T-helper 9 cell (primary cell): ENCODE data around the gene DRC7.

Experiments used
- DNase-seq: peaks from one replicate; pipeline ENCODE4 v3.0.0-alpha.2; 2020

DRC7 gene

DNA sequence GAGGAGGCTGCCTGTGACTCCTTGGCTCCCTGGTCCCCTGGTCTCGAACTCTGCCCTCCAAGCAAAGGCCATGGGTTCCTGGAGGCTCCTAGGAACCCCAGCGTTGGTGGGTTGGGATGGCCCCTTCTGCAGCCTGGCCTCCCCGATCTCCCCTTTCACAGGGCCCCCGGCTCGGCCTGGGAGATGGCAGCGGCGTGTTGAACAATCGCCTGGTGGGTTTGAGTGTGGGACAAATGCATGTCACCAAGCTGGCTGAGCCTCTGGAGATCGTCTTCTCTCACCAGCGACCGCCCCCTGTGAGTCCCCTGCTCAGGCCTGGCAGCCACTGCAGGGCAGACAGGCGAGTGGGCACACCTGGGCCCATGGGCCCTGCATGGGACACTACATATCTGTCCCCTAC, 15.6 kb upstream of the DRC7 start:
- DNase-seq: no peak

DNA sequence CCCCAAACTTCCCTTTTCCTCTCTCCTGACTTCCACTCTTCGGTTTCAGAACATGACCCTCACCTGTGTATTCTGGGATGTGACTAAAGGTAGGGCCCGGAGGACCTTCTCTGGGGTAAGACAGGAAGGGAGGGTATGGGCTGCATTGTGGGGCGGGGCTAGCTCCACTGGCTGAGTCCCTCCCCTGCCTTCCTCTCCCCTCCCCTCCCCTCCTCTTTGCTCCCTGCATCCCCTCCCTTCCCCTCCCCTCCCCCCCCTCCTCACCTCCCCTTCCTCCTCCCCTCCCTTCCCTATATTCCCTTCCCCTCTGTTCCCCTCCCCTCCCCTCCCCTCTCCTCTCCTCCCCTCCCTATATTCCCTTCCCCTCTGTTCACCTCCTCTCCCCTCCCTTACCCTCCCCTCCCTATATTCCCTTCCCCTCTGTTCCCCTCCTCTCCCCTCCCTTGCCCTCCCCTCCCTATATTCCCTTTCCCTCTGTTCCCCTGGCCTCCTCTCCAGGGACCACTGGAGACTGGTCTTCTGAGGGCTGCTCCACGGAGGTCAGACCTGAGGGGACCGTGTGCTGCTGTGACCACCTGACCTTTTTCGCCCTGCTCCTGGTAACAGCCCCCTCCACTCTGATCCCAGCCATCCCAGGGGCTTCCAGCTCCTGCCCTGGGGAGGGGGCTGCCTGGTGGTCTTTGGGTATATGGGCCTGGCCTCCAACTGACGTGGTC, 14.7 kb upstream of the DRC7 start:
- no peak for DNase-seq

DNA sequence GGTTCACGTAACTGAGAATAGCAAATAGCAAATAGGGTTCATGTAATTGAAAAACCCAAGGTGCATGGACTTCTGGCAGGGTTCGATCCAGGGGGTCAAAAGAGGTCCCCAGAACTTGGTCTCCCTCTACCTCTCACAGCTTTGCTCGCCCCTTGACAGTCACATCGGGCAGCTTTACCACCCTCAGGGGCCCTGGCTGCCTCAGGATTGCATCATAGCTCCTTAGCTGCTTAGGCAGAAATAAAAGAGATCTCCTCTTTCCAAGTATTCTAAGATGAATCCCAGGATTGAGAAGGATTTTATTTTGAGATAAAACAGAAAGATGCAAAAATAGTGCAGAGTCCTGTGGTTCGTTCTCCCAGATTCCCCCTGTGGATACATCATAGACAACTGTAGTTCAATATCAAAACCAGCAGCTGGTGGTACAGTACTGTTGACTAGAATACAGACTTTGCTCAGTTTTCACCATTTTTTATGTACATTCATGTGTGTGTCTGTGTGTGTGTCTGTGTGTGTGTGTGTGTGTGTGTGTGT, 13.7 kb upstream of the DRC7 start:
- DNase-seq: no peak

DNA sequence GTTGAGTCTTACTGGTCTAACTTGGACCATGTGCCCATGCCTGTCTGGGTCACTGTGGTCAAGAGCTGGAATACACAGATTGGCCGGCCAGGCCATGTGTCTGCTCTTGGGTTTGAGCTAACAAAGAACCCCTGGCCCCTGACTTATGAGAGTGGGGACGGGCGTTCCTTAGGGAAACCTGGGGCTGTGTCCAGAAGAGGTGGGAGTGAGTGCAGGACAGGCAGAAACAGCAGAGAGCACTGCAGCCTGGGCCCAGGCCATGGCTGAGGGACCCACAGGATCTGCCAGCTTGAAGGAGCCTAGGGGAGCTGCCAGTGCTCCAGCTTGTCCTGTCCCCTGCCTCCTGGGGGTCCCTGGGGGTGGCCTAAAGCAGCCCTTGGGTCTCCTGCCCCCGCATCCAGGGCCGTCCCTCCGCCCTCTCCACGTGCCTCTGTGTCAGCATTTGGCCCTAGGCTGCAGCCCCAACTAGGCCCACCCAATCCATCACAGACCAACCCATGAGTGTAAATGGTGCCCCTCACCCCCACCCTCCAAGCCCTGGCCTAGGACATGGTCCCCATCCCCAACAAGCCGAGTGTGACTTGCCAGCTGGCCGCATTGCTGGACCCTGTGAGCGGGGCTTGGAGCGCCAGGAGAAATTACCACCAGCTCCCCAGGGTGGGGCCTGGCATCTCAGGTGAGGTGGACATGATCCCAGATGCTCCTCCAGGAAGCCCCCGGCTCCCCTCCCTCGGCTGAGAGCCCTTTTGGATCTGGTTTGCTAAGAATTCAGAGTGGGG, 12.5 kb upstream of the DRC7 start:
- no peak for DNase-seq

DNA sequence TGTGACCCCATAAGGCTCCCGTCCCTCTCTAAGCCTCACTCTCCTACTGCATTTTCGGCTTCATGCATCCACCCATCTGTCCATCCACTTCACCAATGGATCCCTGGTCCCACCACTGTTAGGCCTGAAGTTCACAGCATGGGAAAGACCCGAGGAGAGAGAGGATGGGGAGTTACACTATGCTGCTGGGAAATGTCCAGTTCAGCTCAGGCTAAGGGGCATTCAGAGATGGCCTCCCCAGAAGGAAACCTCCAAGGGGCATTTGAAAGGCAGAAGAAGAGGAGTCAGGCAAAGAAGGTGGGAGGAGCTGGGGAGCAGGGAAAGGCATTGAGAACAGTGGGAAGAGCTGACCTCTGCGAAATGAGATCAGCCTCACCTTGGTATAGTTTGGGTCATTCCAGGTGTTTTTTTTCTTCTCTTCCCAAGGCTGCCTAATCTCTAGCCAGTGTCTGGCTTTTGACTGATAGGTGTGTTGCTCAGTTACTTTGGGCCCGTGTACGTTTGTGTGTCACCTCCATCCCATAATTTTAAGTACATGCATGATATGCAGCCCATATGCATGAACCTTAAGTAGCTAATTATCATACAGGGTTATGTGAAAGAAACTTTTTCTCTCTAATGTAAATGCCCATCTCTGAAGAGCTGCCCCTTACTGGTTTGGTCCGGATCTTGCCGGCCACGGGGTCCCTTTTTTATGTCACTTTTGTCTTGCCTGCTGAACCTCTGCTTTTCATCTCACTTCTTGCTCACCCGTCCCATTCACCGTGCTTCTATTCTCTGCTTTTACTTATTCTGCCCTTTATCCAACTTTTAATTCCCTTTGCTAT, 11.6 kb upstream of the DRC7 start:
- DNase-seq: no peak

DNA sequence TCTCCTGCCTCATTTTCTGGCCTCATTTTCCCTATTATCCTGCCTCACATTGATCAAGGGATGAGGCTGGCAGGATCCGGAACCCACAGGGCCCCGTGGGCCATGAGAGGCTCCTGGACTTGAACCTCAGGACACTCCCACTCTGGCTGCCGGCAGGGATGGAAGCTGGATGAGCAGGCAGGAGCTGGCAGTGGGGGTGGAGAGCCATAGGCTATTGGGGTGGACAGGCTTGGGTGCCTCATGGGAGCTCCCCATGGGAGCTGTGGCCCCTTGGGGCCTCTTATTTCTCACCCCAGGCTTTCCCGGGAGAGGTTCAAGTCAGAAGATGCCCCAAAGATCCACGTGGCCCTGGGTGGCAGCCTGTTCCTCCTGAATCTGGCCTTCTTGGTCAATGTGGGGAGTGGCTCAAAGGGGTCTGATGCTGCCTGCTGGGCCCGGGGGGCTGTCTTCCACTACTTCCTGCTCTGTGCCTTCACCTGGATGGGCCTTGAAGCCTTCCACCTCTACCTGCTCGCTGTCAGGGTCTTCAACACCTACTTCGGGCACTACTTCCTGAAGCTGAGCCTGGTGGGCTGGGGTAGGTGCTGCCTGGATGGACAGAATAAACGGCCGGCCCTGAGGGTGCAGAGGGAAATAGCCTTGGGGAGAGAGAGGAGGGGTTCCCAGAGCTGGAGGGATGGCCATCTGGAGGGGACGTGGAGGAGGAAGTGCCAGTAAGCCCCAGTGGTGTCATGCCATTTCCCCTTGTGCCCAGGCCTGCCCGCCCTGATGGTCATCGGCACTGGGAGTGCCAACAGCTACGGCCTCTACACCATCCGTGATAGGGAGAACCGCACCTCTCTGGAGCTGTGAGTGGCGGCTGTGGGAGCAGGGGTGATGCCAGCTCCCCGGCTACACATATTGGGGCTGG, 10.7 kb upstream of the DRC7 start:
- DNase-seq: no peak

DNA sequence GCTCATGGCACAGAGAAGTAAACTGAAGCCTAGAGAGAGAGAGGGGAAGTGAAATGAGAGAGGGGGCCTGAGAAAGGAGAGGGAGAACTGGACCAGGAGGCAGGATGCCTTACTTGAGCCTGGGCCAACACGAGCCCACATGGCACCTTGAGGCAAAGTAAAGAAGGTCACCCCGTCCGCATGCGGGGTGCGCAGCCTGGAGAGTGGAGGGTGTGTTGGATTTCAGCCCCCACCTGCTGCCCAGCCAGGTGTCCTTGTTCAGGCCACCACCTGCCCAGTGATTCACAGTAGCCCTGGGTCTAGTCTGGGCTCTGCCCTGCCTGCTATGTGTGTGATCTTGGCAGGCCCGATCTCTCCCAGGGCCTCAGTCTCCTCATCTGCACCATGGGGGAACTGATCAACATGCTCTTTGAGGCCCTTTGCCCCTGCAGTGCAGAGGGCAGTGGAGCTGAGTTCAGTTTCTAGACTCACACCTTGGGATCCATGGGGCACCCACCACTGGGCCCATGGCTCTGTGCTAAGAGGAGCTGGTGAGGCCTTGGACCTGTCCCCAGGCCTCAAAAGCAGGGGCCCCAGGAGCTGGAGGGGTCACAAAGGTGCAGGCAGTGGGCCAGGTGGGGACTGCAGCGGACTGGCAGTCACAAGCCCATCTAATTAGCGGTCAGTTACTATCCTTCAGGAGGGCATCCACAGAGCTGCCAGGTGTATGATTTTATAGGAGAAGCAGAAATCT, 9.8 kb upstream of the DRC7 start:
- DNase-seq: no peak

DNA sequence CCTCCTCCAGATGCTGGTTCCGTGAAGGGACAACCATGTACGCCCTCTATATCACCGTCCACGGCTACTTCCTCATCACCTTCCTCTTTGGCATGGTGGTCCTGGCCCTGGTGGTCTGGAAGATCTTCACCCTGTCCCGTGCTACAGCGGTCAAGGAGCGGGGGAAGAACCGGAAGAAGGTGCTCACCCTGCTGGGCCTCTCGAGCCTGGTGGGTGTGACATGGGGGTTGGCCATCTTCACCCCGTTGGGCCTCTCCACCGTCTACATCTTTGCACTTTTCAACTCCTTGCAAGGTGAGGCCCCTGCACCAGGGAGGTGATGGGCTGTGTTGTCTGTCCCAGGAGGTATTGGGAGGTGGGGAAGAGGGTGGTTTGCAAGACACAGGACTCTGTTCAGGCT, 9.0 kb upstream of the DRC7 start:
- no peak for DNase-seq

DNA sequence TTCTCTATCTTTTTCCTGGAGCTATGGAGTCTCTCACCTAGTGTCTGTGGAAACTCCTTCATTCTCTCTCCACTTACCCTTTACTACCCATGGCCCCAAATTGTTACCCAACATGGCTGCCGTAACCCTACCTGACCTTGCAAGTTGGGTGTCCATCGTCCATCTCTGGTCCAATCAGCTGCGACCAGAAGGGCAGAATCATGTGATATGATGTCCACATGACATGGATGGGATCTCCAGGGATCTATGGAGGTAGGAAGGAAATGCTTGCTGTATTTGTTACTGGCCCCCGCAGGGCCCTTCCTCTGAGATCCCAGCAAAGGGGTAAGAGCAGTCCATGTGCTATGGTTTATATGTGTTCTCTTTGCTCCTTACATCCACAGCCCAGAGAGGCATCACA, 8.0 kb upstream of the DRC7 start:
- DNase-seq: no peak

DNA sequence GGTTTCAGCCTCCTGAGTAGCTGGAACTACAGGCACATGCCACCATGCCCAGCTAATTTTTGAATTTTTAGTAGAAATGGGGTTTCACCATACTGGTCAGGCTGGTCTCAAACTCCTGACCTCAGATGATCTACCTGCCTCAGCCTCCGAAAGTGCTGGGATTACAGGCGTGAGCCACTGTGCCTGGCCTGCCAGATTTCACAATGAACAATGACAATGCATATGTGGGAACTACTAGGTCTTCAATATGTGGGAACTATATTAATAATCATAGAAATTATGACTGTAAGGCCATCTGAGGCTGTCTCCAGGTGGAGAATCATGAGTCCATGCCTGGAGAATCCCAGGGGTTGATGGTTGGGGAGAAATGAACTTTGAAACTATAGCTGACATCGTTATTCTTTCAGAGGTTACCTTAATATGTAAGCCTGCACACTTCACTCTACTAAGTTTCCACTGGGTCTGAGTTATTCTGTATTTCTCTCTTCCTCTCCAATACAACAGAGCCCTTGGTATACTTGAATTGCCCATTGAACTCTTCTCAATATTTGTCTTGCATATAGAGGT, 7.2 kb upstream of the DRC7 start:
- DNase-seq: no peak

DNA sequence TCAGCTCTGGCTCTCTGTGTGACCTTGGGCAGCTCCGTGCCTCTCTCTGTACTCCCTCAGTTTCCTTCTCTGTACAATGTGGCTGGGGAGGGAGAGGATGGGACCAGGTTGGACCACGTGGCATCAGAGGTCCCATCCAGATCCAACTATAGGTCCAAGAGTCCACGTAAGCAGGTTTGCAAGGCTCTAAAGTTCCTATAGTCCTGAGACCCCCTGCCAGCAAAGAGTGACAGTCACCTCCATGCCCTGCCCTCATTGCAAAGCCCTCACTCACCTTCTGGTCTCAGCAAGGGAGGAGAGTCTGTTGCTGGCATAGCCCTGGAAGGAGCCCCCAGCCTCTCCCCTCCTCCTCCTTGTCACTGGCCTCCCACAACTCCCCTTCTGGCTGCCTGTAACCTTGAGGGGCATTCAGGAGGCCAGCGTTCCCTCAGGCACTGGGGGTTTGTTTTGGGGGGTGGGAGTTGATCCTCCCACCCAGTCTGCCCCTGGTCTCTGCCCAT, 6.1 kb upstream of the DRC7 start:
- DNase-seq: no peak

DNA sequence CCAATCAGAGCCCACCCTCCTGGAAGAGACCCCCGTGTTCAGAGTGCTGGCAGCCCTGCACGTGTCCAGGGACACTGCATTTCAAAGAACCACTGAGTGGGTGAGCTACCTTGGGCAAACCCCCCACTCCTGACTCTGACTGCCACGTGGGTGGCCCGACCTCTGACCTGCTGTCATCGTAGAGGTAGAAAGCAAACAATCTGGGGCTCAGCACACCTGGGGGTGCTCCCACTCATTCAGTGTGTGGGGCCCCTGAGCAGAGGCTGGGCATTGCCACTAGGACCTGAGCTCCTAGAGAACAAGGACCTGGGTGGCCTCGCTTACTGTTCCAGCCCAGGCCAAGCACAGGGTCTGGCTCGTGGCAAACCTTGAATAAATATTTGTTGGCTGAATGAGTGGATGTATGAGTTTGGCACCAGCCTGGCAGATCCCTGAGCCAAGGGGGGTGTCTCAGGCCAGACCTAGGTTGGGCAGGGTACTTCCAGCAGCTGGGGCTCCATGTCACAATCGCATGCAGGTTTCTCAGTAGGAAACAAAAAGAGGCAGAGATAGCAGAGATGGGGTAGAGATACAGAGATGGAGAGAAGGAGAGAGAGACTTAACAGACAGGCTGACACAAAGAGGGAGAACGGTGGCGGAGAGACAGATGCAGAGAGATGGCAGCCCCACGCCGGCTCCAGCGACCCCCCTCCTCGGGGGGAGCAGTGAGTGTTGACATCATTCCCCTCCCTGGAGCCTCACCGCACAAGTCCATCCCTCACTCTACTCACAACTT, 5.4 kb upstream of the DRC7 start:
- no peak for DNase-seq

DNA sequence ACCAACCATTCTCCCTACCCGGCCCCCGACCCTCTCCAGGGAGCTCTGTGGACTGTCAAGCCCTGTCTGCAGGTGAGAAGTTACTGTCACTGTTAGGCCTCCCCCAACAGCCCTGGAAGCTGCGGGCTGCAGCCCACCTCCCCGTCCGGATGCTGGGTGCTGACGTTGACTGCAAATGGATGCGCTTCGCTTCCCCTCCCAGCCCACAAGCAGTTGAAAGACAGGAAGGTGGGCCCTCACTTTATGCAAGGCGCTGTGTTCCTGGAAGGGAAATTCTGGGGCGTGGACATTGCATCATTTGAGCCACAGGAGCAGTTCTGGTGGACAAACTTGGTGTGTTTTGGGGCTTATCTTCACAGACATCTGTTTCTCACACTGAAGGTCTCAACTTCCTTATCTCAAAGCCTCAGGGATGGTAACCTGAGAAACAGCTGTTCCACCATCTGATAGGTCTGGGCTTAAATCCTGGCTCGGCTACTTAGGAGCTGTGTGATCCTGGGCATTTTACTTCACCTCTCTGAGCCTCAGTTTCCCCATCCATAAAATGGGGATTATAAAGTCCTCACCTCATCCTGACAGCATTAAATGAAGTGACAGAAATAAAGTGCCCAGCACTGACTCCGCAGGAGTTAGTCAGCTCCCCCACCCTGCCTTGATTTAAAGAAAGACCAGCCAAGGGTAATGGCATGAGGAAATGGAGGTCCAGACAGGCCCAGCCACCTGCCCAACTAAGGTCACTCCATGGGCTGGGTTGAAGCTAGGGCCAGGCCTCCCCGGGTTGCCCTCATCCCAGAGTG, 4.6 kb upstream of the DRC7 start:
- DNase-seq: no peak

DNA sequence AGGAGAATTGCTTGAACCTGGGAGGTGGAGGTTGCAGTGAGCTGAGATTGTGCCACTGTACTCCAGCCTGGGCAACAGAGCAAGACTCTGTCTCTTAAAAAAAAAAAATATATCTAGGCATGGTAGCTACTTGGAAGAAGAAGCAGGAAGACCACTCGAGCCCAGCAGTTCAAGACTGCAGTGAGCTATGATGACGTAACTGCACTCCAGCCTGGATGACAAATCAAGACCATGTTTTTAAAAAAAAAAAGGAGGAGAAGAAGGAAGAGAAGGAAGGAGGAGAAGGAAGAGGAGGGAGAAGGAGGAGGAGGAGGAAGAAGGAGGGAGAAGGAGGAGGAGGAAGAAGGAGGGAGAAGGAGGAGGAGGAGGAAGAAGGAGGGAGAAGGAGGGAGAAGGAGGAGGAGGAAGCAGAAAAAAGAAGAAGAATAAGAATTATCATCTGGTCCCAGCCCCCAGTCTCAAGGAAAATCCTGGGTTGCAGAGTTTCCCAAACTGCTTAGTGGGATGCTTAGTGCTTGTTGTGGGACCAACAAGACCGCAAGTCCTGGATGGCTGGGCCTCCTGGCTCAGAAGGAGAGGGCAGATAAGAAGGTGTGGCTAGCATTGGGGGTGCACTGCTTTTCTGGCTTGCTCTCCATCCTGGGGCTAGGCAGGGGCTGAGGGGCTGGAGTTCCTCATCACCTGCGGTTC, 3.7 kb upstream of the DRC7 start:
- DNase-seq: no peak

DNA sequence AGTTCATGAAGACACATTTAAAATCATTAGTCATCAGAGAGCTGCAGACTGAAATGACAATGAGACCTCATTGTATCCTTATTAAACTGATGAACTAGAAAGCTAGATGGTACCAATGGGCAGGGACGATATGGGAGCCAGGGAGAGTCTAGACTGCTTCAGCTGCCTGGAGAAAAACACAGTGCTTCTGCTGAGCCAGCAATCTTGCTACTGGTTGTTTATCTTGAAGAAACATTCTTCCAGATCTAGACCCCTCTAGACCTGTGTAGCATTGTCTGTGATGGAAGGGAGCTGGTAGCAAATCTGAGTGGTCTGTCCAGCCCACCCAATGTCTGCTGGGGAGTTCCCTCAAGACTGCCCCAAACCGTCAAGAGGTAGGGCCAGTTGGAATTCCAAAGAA, 2.0 kb upstream of the DRC7 start:
- no peak for DNase-seq

DNA sequence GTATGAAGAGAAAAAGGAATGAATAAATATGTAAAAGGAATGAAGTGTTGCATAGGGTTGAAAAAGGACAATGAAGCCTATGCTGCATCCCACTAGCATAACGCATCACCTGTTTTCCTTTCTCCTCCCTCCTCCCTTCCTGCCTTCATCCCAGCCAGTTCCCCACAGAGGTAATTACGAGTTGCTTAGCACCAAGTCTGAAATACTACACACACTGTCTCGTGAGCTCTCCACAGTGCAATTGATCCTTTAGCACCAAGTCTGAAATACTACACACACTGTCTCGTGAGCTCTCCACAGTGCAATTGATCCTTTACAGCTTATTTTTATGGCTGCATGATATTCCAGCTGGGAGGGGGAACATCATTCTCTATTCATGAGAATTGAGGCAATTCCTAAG, 1.1 kb upstream of the DRC7 start:
- DNase-seq: no peak

DNA sequence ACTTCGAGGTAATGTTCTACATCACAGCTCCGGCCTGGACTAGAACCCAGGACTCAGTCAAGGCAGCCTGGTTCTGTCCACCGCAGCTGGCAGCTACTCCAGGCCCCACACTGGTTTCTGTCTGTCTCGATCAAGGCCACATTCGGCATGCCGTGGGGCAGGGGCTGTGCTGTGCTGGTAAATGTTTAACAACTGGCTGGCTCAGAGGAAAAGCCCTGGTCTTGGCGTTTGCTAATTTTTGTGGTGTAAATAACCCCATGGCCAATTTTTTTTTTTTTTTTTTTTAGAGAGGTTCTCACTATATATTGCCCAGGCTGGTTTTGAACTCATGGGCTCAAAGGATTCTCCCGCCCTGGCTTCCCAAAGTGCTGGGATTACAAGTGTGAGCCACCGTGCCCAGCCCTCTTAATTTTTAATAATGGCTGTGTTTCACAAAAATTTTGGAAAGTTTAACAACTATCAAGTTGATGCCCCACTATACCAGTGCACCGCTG, 328 bp upstream of the DRC7 start:
- DNase-seq: no peak

DNA sequence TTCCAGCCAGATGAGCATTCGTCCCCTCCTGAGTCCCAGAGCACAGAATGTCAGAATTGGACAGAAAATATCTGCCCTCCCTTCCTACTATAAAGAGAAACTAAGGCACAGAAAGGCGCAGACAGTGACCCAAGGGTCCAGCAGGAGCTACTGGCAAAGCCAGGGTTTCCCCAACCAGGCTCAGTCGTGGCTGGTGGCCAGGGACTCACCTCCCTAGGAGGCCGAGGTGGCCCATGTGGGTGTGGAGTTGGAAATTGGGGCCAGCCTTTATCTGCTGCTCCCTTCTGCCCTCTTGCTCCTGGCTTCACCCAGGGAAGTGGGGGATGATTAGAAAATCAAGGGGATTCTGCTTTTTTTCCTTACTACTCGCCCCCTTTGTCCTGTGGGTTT, 1.1 kb downstream of the DRC7 start:
- DNase-seq: no peak

DNA sequence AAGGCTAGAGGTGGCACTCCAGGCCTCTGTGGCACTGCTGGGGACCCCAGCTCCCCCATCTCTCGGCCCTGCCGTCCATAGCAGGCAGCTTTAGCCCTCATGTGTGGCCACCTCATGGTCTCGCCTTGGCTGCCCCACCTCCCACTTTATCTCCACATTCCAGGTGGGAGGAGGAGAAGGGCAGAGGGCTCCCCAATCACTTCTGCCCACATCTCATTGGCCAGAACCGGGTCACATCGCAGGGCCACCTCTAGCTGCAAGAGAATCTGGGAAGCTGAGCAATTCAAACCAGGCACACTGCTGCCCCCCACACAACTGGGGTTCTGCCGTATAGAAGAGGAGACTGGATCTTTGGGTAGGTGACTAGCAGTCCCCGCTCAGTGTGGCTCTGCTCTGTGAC, 1.6 kb downstream of the DRC7 start:
- DNase-seq: no peak
